ENCODE results near the gene CMSS1. TPM values are rescaled to one million over a fixed set of nuclear protein-coding genes. Genes with fewer than 3 reads are reported as not detected.

The CMSS1 gene
- total RNA-seq, 1 donor from 2014 or later: 56.3 TPM

- Mint-ChIP-seq H3K4me3 (no peak overlapping the region), H3K27me3 (ENCODE audit: insufficient read depth, low read depth) (peaks cover 2% of the 10 kb centered on the region), H3K9me3 (no peaks in the 10 kb centered on the region), H3K4me1 (no peaks in the 10 kb centered on the region), H3K36me3 (no peaks in the 10 kb centered on the region), H3K27ac (no peak overlapping the region)
- DNase-seq (ENCODE audit: low spot score): no peak
- Histone ChIP-seq H4K20me1 (ENCODE audit: low read depth) (no peaks in the 10 kb centered on the region), H2AFZ (replicated peaks) (no peak overlapping the region), H3K27ac (no peak overlapping the region), H3K4me3 (no peak overlapping the region), H3K9me3 (ENCODE audit: low read depth) (no peaks in the 10 kb centered on the region), H3K4me1 (no peaks in the 10 kb centered on the region), H3F3A (ENCODE audit: low read depth) (no peaks in the 10 kb centered on the region), H3K79me2 (ENCODE audit: low read depth) (no peaks in the 10 kb centered on the region), H3K4me2 (no peak overlapping the region), H3K36me3 (no peaks in the 10 kb centered on the region), H3K9ac (no peak overlapping the region), H3K27me3 (no peaks in the 10 kb centered on the region)
- TF ChIP-seq EZH2 (IDR thresholded peaks at IDR 0.05) (no peak), EZH2phosphoT487 (IDR thresholded peaks at IDR 0.05) (no peak), CTCF (IDR thresholded peaks at IDR 0.05) (no peak)
Observed at GRCh38 chr3:100027321-100027720, 209.7 kb downstream of the CMSS1 start.

- Mint-ChIP-seq H3K27ac (no peak overlapping the region), H3K4me1 (no peaks in the 10 kb centered on the region), H3K36me3 (no peaks in the 10 kb centered on the region), H3K9me3 (no peaks in the 10 kb centered on the region), H3K4me3 (no peak overlapping the region), H3K27me3 (ENCODE audit: insufficient read depth, low read depth) (peaks cover 2% of the 10 kb centered on the region)
- Histone ChIP-seq H3K4me2 (no peak overlapping the region), H3K9me3 (ENCODE audit: low read depth) (no peaks in the 10 kb centered on the region), H3K79me2 (ENCODE audit: low read depth) (no peaks in the 10 kb centered on the region), H3K27ac (no peak overlapping the region), H4K20me1 (ENCODE audit: low read depth) (no peaks in the 10 kb centered on the region), H2AFZ (replicated peaks) (no peak overlapping the region), H3K4me1 (peaks cover under 1% of the 10 kb centered on the region), H3K9ac (no peak overlapping the region), H3K4me3 (no peak overlapping the region), H3F3A (ENCODE audit: low read depth) (no peaks in the 10 kb centered on the region), H3K27me3 (no peaks in the 10 kb centered on the region), H3K36me3 (no peaks in the 10 kb centered on the region)
- DNase-seq (ENCODE audit: low spot score): no peak
- TF ChIP-seq CTCF (IDR thresholded peaks at IDR 0.05): no peak
- TF ChIP-seq EZH2phosphoT487 (IDR thresholded peaks at IDR 0.05): no peak
- no peak for TF ChIP-seq EZH2 (IDR thresholded peaks at IDR 0.05)
Observed at GRCh38 chr3:100029052-100029451, 211.4 kb downstream of the CMSS1 start.

- H3K4me3 ChIP-seq: no peak overlapping the region
- Mint-ChIP-seq H3K4me3 (no peak overlapping the region), H3K36me3 (no peaks in the 10 kb centered on the region), H3K4me1 (no peaks in the 10 kb centered on the region), H3K9me3 (no peaks in the 10 kb centered on the region), H3K27ac (no peak overlapping the region), H3K27me3 (ENCODE audit: insufficient read depth, low read depth) (peaks cover 2% of the 10 kb centered on the region)
- H3K4me2 ChIP-seq: no peak overlapping the region
- DNase-seq (ENCODE audit: low spot score): no peak
- H3F3A ChIP-seq (ENCODE audit: low read depth): no peaks in the 10 kb centered on the region
- H3K4me1 ChIP-seq: peaks cover 7% of the 10 kb centered on the region
- H3K79me2 ChIP-seq (ENCODE audit: low read depth): no peaks in the 10 kb centered on the region
- H2AFZ ChIP-seq (replicated peaks): no peak overlapping the region
- H3K27ac ChIP-seq: no peak overlapping the region
- no peaks in the 10 kb centered on the region for H3K9me3 ChIP-seq (ENCODE audit: low read depth)
- no peak overlapping the region for H3K9ac ChIP-seq
- H3K36me3 ChIP-seq: no peaks in the 10 kb centered on the region
- no peaks in the 10 kb centered on the region for H3K27me3 ChIP-seq
- no peak for TF ChIP-seq EZH2 (IDR thresholded peaks at IDR 0.05)
- TF ChIP-seq CTCF (IDR thresholded peaks at IDR 0.05): no peak
- no peak for TF ChIP-seq EZH2phosphoT487 (IDR thresholded peaks at IDR 0.05)
- H4K20me1 ChIP-seq (ENCODE audit: low read depth): no peaks in the 10 kb centered on the region
Observed at GRCh38 chr3:100029689-100030088, 212.0 kb downstream of the CMSS1 start.

Data from neural progenitor cell (in vitro differentiated cells).